ENCODE data around the gene NEXN. TPM values are rescaled to one million over a fixed set of nuclear protein-coding genes. Genes with fewer than 3 reads are reported as not detected.
"Not testable (repeated sequence)": the region's sequence is repeated elsewhere in the genome, so short reads cannot be mapped to it uniquely, and the experiment has no call there.

Gene NEXN
- total RNA-seq, 2 donors from 2014 or later: 1.9 to 8.4 TPM

DNA sequence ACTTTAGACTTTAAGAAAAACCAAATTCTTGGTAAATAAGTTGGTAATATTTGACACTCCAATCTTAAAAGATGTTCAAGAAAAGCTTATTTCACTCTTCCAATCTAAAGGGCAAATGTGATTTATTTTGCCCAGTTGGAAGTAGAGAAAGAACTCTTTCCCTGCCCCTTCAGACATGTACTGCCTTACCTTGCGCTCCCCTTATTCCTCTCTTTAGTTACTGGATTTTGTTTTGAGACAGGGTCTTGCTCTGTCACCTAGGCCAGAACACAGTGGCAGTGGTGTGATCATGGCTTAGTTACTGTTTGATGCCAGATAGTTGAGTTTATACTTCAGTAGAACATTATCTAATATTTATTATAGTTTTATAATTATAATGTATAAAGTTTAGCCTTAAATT lies 62.9 kb downstream of the NEXN start:
- no peak for ATAC-seq
- DNase-seq: no peak
- intact Hi-C loops (cut with DNase I, micrococcal nuclease): no loop called here

DNA sequence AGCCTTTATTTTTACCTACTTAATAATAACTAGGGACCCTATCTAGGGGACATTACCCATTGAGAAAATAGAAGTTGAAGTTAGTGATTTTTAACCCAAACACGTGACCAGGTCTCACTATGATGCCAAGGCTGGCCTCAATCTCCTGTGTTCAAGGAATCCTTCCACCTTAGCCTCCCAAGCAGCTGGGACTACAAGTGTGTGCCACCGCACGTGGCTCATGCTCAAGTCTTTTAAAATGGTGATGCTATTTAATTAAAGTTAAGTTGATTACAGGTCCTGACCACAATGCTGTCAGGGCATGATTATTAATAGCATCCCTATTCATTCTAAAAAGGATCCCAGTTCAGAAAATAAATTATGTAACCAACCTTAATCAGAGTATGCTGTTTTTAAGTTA lies 65.5 kb downstream of the NEXN start:
- intact Hi-C loops (cut with DNase I, micrococcal nuclease): no loop called here
- ATAC-seq (no peak), DNase-seq (no peak)

DNA sequence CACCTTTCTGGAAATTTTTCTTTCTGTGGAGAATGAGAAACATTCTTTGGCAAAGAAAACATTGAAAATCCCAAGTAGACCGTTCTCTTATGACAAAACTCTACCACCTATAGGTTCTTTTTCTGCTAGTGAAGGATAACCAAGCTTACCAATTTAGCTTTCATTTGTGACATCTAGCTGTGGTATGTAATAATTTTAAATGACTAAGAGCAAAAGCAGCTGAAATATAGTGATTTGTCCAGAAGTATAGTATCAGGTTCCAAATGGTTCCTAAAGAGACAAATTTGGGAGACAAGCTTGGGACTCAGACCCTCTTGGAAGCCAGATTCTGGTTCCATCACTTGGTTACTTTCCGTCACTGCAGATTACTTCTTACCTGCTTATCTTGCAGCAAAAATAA lies 66.1 kb downstream of the NEXN start:
- intact Hi-C loops (cut with DNase I, micrococcal nuclease): no loop called here
- DNase-seq (no peak), ATAC-seq (no peak)

DNA sequence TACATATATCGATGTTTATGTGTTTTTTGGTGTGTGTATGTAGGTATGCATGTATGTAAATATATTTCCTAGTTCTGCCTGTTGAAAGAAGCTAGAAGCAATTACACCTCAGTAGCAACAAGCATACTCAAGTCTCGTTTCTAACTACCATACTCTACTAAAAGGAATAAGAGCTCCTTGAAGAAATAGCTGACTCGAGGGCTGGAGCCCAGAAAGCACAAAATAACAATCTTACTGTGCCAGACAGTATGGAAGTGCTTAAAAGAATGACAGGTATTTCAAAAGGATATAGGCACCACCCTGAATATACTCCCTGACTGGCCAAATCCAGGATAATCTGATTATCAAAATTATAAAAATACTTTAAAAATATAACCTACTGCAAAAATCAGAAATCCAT lies 67.3 kb downstream of the NEXN start:
- ATAC-seq (no peak), DNase-seq (no peak)
- intact Hi-C loops (cut with DNase I, micrococcal nuclease): no loop called here

DNA sequence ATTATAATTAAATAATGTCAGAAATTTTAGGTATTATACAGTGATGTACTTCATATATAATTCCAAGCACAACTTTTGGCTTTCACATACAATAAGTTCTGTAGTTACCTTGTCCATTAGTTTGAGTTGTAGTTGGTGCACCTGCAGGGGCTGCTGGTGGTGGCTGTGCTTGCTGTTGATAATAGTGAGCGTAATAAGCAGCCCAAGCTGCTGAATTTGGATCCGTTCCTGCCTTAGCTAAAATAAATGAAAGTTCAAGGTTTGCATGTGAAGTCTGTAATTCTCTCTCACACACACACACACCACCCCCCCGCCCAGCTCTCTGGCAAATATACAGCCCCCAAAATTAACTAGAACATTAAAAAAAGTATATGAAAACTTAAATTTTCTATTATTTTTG lies 68.0 kb downstream of the NEXN start:
- DNase-seq (no peak), ATAC-seq (no peak)
- intact Hi-C loops (cut with DNase I, micrococcal nuclease): no loop called here

DNA sequence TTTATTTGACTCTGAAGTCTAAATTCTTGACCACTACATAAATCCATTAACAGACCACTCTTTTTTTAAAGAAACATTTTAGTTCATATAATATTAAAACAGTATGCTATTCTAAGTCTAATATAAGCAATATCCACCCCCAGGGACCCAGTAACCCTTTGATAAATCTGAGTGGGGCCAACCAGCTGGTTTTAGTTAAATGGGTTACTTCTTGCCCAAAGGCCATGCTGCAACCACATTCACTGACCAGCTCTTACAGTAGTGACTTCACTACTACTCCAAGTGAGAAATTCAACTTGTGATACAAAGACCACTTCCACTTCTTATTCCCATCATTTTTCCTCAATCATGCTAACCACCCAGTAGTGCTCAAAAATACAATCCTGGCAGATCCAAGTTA lies 70.0 kb downstream of the NEXN start:
- intact Hi-C loops (cut with DNase I, micrococcal nuclease): no loop called here
- no peak for DNase-seq
- no peak for ATAC-seq

DNA sequence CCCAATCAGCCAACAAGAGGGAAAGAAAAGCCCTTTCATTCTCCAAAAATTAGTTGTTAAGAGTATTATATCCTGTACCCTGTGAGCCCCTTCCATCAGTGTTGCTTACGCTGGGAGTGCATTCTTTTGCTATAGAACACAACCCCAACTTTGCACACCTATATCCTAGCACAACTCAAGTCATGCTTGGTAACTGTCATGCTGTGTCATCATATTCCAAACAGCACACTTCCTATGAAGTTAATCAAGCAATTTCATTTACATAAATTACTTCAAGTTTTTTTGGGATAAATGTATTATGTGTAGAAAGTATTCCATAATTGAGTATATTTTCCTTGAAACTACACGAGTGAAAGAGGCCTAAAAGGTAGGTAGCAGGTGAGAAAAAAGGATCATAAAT lies 70.4 kb downstream of the NEXN start:
- no peak for DNase-seq
- ATAC-seq: no peak
- intact Hi-C loops (cut with DNase I, micrococcal nuclease): no loop called here

DNA sequence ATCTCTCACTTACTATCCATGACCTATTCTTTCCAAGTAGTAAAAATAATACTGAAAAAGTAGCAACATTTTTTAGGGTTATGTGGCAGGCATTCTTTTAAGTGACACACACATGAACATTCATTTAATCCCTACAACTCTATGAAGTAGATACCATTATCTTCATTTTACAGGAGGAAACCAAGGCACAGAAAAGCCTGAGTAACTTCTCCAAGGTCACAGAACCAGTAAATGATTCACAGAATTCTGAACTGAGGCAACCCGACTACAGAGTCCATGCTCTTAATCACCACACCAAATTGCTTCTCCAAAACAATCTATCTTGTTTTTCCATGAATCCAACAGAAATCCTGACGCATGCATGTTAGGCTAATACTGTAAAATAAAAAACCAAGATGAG lies 73.0 kb downstream of the NEXN start:
- intact Hi-C loops (cut with DNase I, micrococcal nuclease): no loop called here
- ATAC-seq (peak; percentile 75), DNase-seq (no peak)

DNA sequence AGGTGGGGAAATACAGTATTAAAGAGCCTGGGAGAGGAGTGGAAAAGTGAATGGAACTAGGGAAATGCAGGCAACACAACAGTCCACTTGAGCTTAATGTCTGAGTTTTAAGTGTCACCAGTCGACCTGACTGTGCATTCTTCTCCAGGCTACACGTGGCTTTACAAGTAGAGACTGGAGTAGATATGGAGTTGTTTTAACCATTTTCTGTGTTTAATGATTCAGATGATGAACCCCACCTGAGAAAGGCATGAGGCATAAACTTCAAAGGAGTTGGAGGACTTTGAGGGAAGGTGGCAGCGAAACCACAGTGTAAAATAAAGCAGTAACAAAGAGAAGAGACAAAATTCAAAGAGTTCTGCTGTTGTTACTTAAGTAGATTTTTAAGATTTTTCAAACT lies 77.9 kb downstream of the NEXN start:
- ATAC-seq: no peak
- intact Hi-C loops (cut with DNase I, micrococcal nuclease): no loop called here

DNA sequence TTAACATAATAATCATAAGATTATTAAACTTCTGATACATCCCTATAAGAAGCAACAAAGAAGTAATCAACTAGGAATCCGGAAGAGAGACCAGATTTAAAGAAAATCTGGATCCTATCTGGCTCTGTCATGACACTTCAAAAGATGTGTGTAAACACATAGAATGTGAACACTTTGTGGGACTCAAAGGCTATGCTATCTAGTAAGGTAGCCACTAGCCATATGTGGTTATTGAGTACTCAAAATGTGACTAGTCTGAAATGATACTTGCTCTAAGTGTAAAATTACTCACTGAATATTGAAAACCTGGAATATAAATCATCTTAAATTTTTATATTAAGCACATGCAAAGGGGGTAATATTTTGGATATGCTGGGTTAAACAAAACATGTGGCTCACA lies 81.8 kb downstream of the NEXN start:
- DNase-seq (no peak), ATAC-seq (no peak)
- intact Hi-C loops (cut with DNase I, micrococcal nuclease): loop anchor here in 1 of 2 donors (10.0 kb wide), 1 partner anchor 145 kb away; no protein-coding TSS in a partner anchor

More for the DNA sequence above, 77.9 kb downstream of the NEXN start:
- no peak for DNase-seq

DNA sequence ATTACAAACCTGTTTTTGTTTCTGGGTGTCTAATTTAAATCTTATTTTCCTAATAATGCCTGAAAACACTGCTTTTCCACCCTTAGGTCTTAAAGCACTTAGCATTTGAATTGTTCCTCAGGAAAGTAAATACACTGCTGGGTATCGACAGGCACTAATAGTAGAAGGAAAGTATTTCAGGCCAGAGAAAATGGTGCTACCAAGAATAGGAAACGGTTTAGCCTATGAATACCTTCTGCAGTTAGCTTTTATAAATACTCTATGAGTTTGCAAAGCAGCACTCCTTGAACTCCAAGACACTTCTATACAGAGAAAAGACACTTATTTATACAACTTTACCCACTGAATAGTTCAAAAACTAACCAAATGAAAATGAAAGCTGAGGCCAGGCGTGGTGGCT lies 83.7 kb downstream of the NEXN start:
- intact Hi-C loops (cut with DNase I, micrococcal nuclease): loop anchor here in 1 of 2 donors (10.0 kb wide), 1 partner anchor 143 kb away; no protein-coding TSS in a partner anchor
- no peak for ATAC-seq
- DNase-seq: no peak

DNA sequence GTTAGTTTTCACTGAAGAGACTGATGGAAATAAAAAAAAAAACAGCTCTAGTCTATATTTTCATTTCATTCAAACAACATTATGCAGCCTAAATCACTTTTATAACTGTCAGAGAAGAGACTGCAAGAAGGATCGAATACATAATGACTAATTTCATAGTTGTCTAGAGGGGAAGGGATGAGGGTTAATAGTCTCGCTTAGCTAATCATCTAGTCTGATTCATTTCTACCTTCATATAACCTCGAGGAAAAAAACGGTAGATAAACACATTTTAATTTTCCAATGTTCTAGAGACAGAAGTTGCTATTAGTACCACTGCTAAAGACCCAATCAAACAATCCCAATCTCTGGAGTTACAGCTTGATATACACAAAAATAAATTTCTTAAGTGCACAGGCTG lies 87.0 kb downstream of the NEXN start:
- ATAC-seq: no peak
- intact Hi-C loops (cut with DNase I, micrococcal nuclease): loop anchor here in 1 of 2 donors (10.0 kb wide), 1 partner anchor 139 kb away; no protein-coding TSS in a partner anchor
- DNase-seq: no peak

DNA sequence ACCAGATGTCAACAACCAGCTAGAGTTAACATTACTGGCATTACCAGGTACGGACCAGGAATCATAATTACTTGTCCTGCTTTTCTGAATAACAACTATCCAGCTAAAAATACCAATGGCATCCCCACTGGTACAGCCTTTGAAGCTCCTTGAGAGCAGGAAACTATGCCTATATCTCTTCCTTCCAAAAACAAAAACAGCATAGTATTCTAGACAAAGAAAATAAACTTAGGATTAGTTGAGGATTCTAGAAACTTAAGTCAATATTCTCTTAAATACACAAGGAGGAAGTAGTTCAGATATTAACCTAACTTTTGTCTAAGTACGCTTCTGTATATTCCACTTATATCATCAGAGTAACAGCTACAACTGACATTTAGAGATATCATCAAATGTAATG lies 87.5 kb downstream of the NEXN start:
- DNase-seq: no peak
- intact Hi-C loops (cut with DNase I, micrococcal nuclease): loop anchor here in 1 of 2 donors (10.0 kb wide), 1 partner anchor 139 kb away; no protein-coding TSS in a partner anchor
- no peak for ATAC-seq

DNA sequence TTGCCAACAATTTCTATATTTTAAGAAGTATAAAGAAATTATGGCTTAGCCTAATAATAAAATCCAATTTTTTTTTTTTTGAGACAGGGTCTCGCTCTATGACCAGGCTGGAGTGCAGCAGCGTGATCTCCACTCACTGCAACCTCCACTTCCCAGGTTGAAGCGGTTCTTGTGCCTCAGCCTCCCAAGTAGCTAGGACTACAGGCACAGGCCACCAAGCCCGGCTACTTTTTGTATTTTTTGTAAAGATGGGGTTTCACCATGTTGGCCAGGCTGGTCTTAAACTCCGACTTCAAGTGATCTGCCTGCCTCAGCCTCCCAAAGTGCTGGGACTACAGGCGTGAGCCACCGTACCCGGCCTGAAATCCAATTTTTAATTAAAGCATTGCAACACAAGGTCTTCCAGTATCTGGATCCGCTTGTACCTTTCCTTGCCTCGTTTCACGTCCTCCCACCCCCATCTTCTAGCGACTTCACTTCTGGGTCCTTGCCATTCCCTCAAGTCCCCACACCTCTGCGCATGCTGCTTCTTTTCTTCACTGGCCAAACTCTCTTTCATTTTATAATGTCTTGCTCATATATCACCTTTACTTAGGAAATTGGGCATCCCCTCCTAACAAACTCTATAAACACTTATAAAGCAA lies 88.1 kb downstream of the NEXN start:
- ATAC-seq (no peak), DNase-seq (no peak)
- intact Hi-C loops (cut with DNase I, micrococcal nuclease): loop anchor here in 1 of 2 donors (10.0 kb wide), 1 partner anchor 138 kb away; no protein-coding TSS in a partner anchor

DNA sequence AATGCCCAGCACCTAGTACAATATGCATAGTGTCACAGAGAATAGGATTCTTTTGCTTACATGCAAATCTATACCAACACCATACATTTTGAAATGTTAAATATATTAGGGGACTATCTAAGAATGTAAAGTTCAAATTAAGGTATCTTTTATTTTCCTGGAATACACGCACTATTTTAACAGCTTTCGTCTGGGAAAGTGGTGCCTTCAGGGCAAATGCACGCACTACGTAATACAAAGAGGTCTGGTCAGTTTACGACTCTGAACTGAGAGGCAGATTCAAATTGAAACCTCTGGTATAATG lies 89.5 kb downstream of the NEXN start:
- DNase-seq (no peak), ATAC-seq (no peak)
- intact Hi-C loops (cut with DNase I, micrococcal nuclease): loop anchor here in 1 of 2 donors (2.0 to 10.0 kb wide), 2 partner anchors 27 to 137 kb away; partner anchors contain the start of gene DNAJB4

DNA sequence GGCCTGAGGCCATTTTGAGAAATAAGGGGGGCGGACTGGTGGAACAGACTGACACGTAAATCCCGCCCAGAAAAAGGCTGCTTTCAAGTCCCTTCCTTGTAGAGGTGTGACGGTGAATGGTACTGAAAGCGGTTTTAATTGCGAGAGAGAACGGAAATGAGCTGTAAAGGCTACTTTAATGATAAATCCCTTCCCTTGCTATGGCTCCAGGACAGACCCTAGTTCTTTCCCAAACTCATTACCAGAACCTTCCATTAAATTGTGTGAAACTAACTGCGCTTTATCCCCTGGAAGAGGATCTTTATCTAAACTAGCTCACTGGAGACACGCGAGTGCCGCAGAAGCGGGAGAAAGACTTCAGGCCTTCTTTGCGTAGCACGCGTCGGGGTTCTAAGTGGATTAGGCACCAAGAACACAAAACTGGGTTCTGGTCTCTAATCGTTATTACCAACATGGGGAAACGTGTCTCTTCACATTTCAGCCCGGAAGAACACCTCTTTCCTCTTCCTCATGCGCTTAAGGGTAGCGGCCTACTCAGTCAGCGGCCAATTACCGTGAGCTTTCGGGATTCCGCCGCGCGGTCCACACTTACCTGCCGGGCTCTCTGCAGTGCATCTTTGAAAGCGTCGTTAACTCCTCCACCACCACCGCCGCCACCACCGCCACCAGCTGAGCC lies 90.0 kb downstream of the NEXN start:
- ATAC-seq (peak; percentile 79), DNase-seq (peak; percentile 65 to 88)
- intact Hi-C loops (cut with DNase I, micrococcal nuclease): loop anchor here in 1 of 2 donors (2.0 to 10.0 kb wide), 2 partner anchors 26 to 136 kb away; partner anchors contain the start of gene DNAJB4

DNA sequence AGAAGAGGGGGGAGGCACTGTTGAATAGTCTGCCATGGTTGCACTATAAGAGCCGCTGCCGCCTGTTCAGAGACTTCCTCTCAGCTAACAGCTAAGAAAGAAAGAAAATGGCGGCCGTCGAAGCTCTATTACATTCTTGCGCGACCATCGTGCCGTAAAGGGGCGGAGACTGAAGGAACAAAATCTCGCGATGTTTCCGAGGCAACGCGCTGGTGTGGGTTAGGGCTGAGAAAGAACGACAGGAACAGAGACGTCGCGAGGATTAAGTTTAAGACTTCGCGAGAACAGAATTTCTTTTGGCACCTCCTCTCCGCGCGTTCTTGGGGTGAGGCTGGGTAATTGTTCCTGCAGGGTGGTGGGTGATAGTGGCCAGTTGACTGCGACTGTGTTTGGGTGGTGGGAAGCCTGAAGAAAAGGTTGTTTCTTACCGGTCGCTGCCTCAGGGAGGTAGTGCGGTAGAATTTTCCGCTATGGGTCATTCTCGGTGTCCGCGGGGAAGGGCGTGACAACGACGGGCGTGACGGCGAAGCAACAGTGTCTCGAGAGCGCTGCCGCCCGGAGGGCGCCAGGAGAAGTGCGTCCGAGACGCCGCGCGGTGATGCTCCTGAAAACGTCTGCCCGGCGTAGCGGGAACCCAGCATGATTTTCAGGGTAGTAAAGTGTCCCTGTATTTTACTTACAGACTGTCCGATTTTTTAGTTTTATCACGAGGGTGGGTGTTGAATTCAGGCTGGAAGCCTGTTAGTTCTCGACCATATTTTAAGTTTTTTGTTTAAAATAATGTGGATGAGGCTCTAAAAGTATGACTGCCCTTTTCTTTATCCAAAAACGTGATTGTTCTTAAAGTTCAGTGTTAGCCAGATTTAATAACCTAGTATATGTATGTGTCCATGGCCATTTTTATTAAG lies 90.8 kb downstream of the NEXN start, which contains the start of gene FUBP1:
FUBP1 (minus strand) TSS at position 104 of the 908 bp plus-strand sequence; CDS start at position 36, 68 bp downstream.
- intact Hi-C loops (cut with DNase I, micrococcal nuclease): loop anchor here in 1 of 2 donors (2.0 to 10.0 kb wide), 2 partner anchors 26 to 136 kb away; partner anchors contain the start of gene DNAJB4

DNA sequence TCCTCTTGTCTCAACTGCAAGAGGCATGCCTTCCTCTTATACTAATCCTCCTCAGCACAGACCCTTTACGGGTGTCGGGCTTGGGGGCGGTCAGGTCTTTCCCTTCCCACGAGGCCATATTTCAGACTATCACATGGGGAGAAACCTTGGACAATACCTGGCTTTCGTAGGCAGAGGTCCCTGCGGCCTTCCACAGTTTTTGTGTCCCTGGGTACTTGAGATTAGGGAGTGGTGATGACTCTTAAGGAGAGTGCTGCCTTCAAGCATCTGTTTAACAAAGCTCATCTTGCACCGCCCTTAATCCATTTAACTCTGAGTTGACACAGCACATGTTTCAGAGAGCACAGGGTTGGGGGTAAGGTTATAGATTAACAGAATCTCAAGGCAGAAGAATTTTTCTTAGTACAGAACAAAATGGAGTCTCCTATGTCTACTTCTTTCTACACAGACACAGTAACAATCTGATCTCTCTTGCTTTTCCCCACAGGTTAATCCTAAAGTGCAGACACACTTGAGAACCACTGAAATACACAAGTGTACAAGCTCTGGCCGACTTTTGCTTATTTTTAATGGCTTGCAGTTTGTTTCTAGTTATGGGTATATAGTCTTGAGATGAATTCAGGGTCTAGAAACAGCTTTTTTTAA lies 95.0 kb downstream of the NEXN start:
- ATAC-seq; DNase-seq; intact Hi-C loops (cut with DNase I, micrococcal nuclease): not testable (repeated sequence)

More for the DNA sequence above, 90.8 kb downstream of the NEXN start, which contains the start of gene FUBP1:
- peak; percentile 84 for ATAC-seq
- DNase-seq: peak; percentile 95 to 96

DNA sequence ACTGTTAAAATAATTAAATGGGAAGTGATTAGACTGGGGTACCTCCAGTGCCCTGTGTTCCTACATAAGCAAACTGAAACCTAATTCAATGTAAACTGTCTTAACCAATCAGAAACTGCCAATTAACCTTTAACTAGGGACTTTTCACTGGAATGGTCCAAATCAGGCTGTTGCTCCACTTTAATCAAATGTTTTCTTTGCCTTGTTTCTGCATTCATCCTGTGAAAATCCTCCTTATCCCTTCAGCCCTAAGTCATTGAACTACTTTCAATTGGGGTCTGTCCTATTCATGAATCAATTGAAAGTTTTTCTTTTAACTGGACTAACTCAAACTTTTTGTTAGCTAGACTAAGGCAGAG lies 95.6 kb downstream of the NEXN start:
- ATAC-seq (no peak), DNase-seq (no peak)
- intact Hi-C loops (cut with DNase I, micrococcal nuclease): no loop called here
